Hypothalamus (tissue), 51 donors: ENCODE results near the gene OR13G1.
"Not testable (repeated sequence)": the region's sequence is repeated elsewhere in the genome, so short reads cannot be mapped to it uniquely, and the experiment has no call there.

Experiments used
- DNase-seq, 51 donors: peaks; one replicate each; lab custom pipeline; 2025; lab: John Stamatoyannopoulos, UW

The OR13G1 gene, protein sequence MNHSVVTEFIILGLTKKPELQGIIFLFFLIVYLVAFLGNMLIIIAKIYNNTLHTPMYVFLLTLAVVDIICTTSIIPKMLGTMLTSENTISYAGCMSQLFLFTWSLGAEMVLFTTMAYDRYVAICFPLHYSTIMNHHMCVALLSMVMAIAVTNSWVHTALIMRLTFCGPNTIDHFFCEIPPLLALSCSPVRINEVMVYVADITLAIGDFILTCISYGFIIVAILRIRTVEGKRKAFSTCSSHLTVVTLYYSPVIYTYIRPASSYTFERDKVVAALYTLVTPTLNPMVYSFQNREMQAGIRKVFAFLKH

DNA sequence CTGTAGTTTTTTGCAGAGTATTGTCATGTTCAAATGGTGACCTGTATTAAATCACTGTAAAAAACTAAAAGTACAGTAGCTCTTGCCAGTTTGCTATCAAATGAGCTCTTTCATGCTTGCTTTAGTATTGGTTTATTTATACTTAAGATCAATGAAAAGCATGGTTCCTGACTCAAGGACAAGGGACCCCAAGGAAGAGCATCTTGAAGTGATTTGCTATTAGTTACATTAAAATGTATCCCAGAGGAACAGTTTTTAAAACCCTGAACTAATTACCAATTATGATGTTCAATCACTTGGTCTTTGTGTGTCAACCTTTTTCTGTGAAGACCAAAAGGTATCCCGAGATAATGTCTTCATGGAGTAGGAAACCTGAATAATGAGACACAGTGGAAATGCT is at the start of gene OR13G1:
Gene OR13G1, minus strand, starts transcription at position 101 of the 400 bp plus-strand sequence. CDS start 6,698 bp downstream, outside the sequence.
- DNase-seq: no peak

DNA sequence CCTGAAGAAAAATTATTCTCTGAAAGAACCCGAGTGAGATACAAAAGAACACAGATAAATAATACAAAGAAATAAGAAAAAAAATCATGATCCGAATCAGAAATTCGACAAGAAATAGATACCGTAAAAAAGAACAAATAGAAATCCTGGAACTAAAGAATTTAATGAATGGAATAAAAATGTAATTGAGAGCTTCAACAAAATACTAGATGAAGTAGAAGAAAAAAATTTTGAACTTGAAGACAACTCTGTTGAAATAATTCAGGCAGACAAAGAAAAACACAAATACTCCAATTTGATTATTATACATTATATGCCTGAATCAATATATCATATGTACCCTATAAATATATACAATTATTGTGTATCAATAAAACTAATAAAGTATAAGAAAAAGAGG is 41.7 kb upstream of the OR13G1 start:
- no peak for DNase-seq

DNA sequence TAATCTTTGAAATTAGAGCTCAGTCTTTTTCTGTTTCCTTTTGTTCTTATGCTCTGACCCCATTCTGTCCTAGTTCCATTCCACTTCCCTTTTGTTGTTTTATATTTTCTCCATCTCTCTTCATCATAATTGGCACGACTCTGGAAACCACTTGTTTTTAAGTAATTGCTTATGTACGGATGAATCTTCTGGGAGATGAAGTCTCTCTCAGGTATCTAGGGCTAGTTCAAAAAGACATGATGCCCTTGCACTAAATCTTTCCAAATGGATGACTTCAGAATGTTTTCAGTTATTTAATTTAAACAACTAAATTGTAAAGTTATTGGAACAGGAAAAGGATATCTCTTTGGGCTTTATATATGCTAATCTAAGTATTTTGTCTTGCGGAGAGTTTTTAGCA is 37.0 kb upstream of the OR13G1 start, which contains the start of gene OR6F1:
Gene OR6F1, minus strand, starts transcription at position 101 of the 400 bp plus-strand sequence. CDS start 3,891 bp downstream, outside the sequence.
- DNase-seq: no peak

DNA sequence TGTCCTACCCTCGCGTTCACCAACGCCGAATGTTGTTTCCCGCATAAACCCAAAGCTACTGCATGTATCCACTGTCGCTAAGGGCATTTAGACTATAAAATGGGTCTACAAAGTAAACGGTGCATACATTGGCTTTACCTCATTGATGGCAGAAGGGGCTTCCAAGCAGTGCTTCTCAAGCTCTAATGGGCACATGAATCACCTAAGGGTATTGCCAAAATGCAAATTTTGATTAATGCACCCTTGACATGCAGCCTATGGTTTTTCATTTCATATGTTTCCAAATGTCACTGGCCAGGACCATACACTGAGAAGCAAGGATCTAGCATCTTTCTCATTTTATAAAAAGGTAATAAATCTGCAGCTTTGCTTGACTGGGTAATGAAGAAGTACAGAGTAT is 34.2 kb upstream of the OR13G1 start:
- DNase-seq: no peak

DNA sequence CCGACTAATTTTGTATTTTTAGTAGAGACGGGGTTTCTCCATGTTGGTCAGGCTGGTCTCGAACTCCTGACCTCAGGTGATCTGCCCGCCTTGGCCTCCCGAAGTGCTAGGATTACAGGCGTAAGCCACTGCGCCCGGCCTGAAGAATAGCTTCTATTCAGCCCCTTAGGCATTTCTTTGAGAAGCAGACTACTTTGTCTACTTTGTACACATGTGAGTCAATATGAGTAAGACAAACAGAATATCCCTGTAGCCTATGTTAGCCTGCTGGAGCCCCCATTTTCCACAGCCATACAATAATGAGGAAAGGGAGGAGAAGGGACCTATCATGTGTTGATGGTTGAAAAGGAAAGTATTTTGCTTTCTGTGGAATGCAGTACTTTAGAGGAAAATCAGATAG is 31.1 kb upstream of the OR13G1 start:
- not testable (repeated sequence) for DNase-seq

DNA sequence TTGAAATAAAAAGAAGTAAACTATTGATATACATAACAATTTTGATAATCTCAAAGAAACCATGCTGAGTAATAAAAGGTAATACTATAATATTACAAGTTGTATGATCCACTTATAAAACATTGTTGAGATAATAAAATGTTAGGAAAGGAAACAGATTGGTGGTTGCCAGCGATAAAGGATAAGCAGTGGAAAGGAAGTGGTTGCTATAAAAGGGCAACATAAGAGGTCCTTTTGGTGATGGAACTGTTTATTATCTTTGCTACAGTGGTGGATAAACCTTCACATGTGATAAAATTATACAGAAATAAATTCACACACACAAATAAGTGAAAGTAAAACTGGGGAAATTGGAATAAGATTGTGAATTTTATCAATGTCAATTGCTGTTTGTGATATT is 21.8 kb upstream of the OR13G1 start:
- no peak for DNase-seq

DNA sequence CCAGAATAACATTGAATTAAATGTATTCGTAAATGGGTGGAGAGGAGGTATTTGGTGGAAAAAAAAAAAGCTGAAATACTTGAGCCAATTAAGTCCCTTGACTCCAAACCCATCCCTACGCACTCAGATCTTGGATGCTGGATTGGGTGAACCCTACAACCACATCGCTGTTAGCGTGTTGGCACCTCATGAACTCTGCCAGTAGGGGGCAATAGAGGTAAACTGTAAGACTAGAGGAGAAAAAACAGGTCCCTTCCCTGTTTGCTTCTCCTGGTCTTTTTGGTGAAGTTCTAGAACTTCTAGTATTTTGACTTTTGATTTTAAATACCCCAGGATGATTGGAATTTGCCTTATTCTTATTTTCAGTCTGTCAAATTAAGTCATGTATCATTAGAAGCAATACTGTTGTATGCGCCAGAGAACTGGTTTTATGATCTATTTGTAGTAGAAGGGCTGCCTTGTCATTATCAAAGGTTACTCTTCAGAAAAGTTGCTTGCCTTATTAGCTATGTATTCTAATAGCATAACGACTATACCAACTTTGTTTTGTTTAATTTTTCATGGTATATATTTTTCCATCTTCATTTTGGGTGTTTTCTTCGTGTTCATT is 1.9 kb upstream of the OR13G1 start:
- peak in 17 of 51 donors; percentile 0 to 38 (median 10) for DNase-seq

DNA sequence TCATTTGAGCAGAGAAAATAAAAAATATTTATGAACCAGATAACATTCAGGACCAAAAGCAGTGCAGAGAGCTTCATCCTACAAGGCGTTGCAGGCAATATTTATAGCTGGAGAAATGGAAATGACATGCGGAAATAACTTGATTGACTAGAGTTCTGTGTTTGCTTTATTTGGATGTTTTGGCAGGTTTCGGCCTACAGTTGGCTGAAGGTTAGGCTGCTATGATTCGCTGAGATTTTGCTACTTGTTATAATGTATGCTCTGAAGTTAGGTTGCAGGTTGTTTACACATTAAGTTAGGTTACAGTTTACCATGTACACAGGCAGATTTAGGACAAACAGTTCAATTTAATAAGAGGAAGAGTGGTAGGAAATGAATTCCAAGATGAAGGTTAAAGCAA is 632 bp upstream of the OR13G1 start:
- DNase-seq: no peak

DNA sequence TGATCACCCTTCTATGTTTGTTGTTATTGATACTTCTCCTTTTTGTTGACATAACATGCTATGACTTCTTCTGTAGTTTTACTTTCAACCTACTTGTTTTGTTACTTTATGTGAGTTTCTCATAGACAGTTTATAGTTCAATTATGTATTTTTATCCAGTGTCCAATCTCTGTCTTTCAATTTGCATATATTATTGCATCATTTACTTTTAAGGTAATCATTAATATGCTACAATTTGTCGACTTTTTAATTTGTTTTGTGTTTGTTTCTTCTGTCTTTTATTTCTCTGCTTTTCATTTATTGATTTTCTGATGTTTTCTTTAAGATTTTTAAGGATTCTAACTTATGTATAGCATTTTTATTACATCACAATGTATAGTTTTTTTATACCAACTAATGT is 10.3 kb downstream of the OR13G1 start:
- DNase-seq: no peak

DNA sequence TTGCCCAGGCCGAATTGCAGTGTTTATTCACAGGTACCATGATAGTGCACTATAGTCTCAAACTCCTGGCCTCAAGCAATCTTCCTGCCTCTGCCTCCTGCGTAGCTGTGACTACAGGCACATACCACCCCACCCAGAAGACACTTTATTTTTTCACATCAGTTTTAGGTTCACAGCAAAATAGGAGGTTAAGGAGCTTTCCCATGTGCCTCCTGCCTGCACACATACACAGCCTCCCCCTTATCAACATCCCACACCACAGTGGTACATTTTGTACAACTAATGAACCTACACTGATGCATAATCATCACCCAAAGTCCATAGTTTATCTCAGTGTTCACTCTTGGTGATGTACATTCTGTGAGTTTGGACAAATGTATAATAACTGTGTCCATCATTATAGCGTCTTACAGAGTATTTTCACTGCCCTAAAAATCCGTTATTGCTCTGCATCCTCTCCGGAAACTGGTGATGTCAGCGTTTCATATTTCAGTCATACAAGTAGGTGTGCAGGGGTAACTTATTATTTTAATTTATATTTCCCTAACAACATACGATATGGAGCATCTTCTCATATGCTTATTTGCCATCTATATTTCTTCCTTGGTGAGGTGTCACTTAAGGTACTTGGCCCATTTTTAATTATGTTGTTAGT is 23.2 kb downstream of the OR13G1 start:
- DNase-seq: no peak

DNA sequence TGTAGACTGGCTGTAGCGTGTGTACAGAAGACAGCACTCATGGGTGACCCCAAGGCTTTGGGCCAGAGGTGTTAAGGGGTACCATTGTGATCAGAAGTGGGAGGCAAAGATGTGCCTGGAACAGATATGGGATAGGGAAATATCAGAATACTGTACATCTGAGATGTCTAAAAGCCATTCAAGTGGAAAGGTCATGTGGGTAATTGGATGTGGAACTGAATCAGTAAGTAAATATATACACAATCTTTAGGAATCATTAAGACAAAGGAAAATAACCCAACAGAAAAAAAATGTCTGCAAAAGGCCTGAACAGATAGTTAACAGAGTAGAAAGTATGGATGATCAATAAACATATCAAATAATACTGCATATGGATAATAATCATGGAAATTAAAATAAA is 26.5 kb downstream of the OR13G1 start:
- no peak for DNase-seq

DNA sequence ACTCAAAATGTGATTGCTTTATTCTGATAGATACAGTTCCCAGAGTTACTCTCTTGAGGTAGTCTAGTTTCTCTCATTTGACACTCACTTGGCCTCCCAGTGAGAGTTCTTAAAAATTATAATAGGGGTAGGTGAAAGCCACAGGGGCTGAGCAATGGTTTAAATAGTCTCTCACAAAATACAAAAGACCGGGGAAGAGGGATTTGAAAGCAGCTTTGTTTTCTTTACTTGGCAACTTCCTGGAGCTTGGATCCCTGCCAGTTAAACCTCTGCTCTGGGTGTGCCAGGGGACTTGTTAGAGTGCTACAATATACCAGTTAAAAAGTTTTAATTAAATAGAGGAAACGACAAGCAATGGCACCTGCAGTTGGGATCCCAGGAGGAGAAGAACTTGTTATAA is 31.7 kb downstream of the OR13G1 start:
- peak in 12 of 51 donors; percentile 1 to 17 (median 6) for DNase-seq

DNA sequence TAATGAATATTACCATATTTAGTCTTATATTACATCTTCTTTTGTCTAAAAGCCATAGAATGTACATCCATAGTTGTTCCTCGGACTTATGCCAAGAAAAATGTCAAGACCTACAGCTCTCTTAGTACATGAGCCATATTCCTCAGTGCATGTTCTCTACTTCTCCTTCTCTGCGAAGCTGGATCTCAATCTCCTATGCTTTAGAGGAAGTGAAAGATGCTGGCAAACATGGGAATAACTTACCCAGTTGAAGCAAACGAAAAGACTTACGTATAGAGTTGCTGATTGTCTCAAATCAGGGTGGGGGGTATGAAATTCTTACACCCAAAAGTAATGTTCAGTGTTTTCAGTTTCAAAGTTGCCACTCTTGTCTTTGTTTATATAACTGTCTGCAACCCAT is 32.7 kb downstream of the OR13G1 start:
- no peak for DNase-seq

DNA sequence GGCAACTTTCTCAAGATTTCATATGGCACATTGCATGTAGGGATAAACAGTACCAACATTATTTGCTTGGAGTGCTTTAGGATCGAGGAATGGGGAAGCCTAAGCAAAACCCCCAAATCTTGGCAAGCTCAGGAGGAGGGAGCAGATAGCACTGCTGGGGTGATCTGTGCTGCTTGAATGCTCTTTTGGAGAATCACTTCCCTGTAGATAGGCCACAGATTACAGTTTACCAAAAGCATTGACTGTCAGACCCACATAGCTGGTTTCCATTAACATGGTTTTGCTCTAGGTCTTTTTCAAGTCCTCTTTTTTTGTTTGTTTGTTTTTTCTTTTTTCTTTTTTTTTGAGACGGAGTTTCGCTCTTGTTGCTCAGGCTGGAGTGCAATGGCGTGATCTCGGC is 36.8 kb downstream of the OR13G1 start:
- DNase-seq: no peak

DNA sequence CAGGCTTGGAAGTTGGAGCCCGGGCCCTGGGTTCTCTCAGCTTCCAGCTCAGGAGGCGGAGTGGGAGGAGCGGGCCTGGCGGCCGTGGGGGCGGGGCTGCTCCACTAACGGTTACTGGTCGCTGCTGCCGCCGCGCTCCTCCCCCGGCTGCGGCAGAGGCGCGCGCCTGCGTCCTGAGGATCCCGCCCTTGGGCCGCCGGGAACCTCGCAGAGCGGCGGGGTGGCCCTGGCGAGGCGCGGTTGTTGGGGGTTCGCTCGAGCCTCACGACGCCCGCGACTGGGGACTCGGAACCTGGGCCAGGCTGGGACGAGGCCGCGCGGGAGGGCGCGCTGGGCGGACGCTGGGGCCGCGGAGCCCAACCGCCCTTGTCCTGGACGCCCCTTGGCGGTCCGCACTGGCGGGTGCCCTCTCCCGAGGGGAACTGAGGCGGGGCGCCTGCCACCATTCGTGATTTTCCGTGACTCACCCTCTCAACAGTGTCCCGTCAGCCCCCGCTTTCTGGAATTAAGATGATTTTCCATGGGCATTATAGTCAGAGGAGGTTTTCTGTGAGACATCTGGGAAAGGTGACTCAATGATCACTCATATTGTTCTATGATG is 40.1 kb downstream of the OR13G1 start:
- DNase-seq: peak in 30 of 51 donors; percentile 1 to 71 (median 19)

DNA sequence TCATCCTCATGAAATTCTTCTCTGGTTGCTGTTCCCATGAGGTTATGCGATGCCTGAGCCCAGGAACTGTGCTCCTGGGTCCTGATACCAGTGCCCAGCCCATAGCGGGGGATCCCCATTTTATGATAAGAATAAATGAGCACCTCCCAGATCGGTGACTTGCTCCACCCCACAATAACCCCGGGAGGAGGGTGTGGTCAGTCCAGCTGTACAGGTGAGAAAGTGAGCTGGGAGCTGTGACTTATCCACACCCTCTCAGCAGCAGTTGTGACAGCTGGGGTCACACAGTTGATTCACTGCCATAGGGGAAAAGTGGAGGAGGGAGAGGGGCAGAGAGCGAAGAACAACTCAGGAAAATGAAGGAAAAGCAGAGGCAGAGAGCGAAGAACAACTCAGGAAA is 40.8 kb downstream of the OR13G1 start:
- DNase-seq: no peak

DNA sequence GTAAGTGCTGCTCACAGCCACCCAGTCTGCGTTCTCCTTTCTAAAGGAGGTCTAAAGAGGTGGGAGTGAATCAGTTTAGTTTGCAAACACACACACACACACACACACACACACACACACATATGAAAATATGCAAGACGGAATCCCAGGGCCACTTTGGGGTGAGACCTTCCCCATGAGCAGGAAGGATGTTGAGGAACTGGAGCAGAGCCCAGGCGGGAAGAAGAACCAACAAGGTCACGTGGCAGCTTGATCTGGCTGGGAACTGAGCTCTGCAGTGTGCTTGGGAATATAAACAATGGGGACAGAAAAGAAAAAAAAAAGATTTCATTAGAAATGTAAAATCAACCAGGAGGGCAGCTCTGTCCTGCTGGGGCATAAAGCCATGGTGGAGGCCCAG is 41.5 kb downstream of the OR13G1 start:
- DNase-seq: no peak

DNA sequence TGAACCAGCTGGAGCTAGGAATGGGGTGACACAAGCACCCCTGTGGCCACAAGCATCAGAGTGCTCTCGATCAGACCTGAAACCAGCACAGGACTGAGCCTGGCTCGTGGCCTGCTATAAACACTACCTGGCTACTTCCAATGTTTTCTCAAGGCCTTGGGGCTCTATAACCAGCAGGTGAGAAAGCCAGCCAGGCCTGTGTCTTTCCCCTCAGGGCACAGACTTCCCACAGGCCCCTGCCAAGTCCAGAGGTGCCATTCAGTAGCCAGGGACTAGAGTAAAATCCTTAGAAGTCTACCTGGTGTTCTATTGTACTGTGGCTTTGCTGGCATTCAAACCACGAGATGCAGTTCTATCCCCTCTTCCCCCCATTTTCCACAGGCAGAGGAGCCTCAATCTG is 51.6 kb downstream of the OR13G1 start:
- no peak for DNase-seq
